ENCODE data around the gene BRAT1.
"Not testable (repeated sequence)": the region's sequence is repeated elsewhere in the genome, so short reads cannot be mapped to it uniquely, and the experiment has no call there.

BRAT1 gene

DNA sequence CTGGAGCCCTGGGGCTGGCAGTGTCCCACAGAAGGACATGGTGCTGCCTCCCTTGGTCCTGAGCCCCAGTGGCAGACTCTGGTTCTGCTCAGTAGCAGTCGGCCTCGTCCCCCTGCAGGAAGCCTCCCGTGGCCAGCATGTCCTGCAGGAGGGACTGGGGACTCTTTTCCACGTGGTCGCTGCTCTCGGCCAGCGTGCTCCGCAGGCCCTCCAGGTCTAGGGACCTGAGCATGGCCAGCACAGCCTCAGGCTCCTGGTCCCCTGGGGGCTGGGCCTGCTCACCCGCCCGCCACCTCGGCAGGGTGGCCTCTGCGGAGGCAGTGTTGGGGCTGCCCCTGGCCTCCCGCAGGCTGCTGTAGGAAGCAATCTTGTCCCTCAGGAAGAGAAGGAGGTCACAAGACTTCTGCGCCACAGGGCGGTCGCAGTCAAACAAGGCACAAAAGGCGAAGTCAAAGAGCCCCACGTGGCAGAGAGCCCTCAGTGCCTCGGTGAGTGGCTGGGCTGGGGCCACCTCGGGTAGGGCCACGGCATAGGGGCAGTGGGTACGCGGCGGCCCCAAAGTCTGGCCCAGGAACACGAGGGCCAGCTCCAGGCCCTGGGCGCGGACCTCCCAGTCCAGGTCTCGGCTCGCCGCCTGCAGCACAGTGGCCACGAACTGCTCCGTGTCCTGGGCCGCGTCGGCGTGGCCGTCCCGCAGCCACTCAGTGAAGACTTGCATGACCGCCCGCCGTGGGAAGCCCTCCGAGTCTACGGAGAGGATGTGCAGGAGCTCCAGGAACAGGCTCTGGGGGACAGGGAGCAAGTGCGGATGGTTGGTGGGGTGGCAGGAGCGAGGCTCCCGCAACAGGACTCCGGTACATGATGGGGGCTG, 17.1 kb downstream of the BRAT1 start:
- H3K9me3 ChIP-seq (ENCODE audit: insufficient read depth, low read depth, low read length) = no peaks in the 10 kb centered on the region
- H3K27me3 ChIP-seq (ENCODE audit: insufficient read depth, low read length, poor library complexity, severe bottlenecking) = no peaks in the 10 kb centered on the region
- H4K20me1 ChIP-seq (ENCODE audit: insufficient read depth, low read length, poor library complexity, severe bottlenecking) = no peaks in the 10 kb centered on the region
- H3K9ac ChIP-seq (ENCODE audit: low read depth, low read length, poor library complexity, severe bottlenecking) = no peak overlapping the region
- no peaks in the 10 kb centered on the region for H3K79me2 ChIP-seq (ENCODE audit: insufficient read depth, low read length)
- H3K4me2 ChIP-seq (ENCODE audit: low read depth, low read length, poor library complexity, severe bottlenecking) = no peak overlapping the region
- no peak overlapping the region for H3K4me3 ChIP-seq (ENCODE audit: low read length, poor library complexity, severe bottlenecking)
- no peaks in the 10 kb centered on the region for H3F3A ChIP-seq (ENCODE audit: low read depth)
- TF ChIP-seq, protein P1, sequence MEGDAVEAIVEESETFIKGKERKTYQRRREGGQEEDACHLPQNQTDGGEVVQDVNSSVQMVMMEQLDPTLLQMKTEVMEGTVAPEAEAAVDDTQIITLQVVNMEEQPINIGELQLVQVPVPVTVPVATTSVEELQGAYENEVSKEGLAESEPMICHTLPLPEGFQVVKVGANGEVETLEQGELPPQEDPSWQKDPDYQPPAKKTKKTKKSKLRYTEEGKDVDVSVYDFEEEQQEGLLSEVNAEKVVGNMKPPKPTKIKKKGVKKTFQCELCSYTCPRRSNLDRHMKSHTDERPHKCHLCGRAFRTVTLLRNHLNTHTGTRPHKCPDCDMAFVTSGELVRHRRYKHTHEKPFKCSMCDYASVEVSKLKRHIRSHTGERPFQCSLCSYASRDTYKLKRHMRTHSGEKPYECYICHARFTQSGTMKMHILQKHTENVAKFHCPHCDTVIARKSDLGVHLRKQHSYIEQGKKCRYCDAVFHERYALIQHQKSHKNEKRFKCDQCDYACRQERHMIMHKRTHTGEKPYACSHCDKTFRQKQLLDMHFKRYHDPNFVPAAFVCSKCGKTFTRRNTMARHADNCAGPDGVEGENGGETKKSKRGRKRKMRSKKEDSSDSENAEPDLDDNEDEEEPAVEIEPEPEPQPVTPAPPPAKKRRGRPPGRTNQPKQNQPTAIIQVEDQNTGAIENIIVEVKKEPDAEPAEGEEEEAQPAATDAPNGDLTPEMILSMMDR (conservative IDR thresholded peaks at IDR 0.05; ENCODE audit: low read length) = no peak
- no peak for TF ChIP-seq EZH2phosphoT487 (IDR thresholded peaks at IDR 0.05; ENCODE audit: borderline replicate concordance)
- H2AFZ ChIP-seq (ENCODE audit: low read length) = no peak overlapping the region
- H3K9me2 ChIP-seq (replicated peaks; ENCODE audit: low read depth, low read length) = no peaks in the 10 kb centered on the region
- H3K36me3 ChIP-seq (ENCODE audit: insufficient read depth, low read length) = peaks cover 29% of the 10 kb centered on the region; the same call in 1 of the 2 replicates
- no peaks in the 10 kb centered on the region for H3K4me1 ChIP-seq (ENCODE audit: insufficient read depth, low read length, poor library complexity, severe bottlenecking)

DNA sequence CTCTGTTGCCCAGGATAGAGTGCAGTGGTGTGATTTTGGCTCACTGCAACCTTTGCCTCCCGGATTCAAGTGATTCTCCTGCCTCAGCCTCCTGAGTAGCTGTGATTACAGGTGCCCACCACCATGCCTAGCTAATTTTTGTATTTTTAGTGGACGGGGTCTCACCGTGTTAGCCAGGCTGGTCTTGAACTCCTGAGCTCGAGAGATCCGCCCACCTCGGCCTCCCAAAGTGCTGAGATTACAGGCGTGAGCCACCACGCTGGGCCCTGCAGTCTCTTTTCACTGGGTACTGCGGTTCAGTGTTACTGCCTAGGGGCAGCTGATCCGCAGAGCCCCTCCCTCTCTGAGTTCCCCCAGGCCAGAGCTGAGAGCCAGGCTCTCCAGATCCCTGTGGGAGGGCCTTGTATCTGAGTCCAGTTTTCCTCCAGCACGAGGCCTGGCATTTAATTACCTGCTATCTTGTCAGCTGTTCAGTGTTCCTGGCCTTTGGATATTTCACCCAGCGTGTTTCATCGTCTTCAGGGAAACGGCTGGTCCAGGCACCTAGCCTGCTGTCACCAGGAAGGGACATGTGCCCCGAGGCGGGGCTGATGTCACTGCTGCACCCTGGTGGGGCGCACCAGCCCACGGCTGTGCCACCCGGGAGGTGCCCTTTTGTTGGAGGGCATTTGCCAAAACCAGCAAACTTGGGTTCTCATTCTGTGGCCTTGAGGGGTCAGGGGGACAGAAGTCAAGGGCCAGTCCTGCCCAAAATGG, 19.3 kb downstream of the BRAT1 start:
- not testable (repeated sequence) for H2AFZ ChIP-seq (ENCODE audit: low read length); H3K4me1 ChIP-seq (ENCODE audit: insufficient read depth, low read length, poor library complexity, severe bottlenecking); H4K20me1 ChIP-seq (ENCODE audit: insufficient read depth, low read length, poor library complexity, severe bottlenecking); H3K9me2 ChIP-seq (replicated peaks; ENCODE audit: low read depth, low read length); H3K4me2 ChIP-seq (ENCODE audit: low read depth, low read length, poor library complexity, severe bottlenecking); H3K9ac ChIP-seq (ENCODE audit: low read depth, low read length, poor library complexity, severe bottlenecking); H3K27me3 ChIP-seq (ENCODE audit: insufficient read depth, low read length, poor library complexity, severe bottlenecking); H3K4me3 ChIP-seq (ENCODE audit: low read length, poor library complexity, severe bottlenecking); H3F3A ChIP-seq (ENCODE audit: low read depth); H3K9me3 ChIP-seq (ENCODE audit: insufficient read depth, low read depth, low read length); H3K79me2 ChIP-seq (ENCODE audit: insufficient read depth, low read length)
- H3K36me3 ChIP-seq (ENCODE audit: insufficient read depth, low read length) = peaks cover 14% of the 10 kb centered on the region; the same call in 1 of the 2 replicates

GRCh38 chr7:2534214-2534613, 21.1 kb downstream of the BRAT1 start:
- H3K27me3 ChIP-seq (ENCODE audit: insufficient read depth, low read length, poor library complexity, severe bottlenecking); H3K4me3 ChIP-seq (ENCODE audit: low read length, poor library complexity, severe bottlenecking); H3K79me2 ChIP-seq (ENCODE audit: insufficient read depth, low read length); H3F3A ChIP-seq (ENCODE audit: low read depth); H3K9me3 ChIP-seq (ENCODE audit: insufficient read depth, low read depth, low read length); H4K20me1 ChIP-seq (ENCODE audit: insufficient read depth, low read length, poor library complexity, severe bottlenecking); H3K36me3 ChIP-seq (ENCODE audit: insufficient read depth, low read length); H3K9ac ChIP-seq (ENCODE audit: low read depth, low read length, poor library complexity, severe bottlenecking); H3K9me2 ChIP-seq (replicated peaks; ENCODE audit: low read depth, low read length); H2AFZ ChIP-seq (ENCODE audit: low read length); H3K4me2 ChIP-seq (ENCODE audit: low read depth, low read length, poor library complexity, severe bottlenecking): not testable (repeated sequence)
- H3K4me1 ChIP-seq (ENCODE audit: insufficient read depth, low read length, poor library complexity, severe bottlenecking) = peaks cover 19% of the 10 kb centered on the region

DNA sequence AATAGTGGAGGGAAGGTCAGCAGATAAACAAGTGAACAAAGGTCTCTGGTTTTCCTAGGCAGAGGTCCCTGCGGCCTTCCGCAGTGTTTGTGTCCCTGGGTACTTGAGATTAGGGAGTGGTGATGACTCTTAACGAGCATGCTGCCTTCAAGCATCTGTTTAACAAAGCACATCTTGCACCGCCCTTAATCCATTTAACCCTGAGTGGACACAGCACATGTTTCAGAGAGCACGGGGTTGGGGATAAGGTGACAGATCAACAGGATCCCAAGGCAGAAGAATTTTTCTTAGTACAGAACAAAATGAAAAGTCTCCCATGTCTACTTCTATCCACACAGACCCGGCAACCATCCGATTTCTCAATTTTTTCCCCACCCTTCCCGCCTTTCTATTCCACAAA, 21.8 kb downstream of the BRAT1 start:
- H3K9ac ChIP-seq (ENCODE audit: low read depth, low read length, poor library complexity, severe bottlenecking); H3K9me2 ChIP-seq (replicated peaks; ENCODE audit: low read depth, low read length); H3K36me3 ChIP-seq (ENCODE audit: insufficient read depth, low read length); H4K20me1 ChIP-seq (ENCODE audit: insufficient read depth, low read length, poor library complexity, severe bottlenecking); H3K4me2 ChIP-seq (ENCODE audit: low read depth, low read length, poor library complexity, severe bottlenecking); H3F3A ChIP-seq (ENCODE audit: low read depth); H3K79me2 ChIP-seq (ENCODE audit: insufficient read depth, low read length); H3K9me3 ChIP-seq (ENCODE audit: insufficient read depth, low read depth, low read length); H3K27me3 ChIP-seq (ENCODE audit: insufficient read depth, low read length, poor library complexity, severe bottlenecking); H3K4me3 ChIP-seq (ENCODE audit: low read length, poor library complexity, severe bottlenecking); H2AFZ ChIP-seq (ENCODE audit: low read length): not testable (repeated sequence)
- H3K4me1 ChIP-seq (ENCODE audit: insufficient read depth, low read length, poor library complexity, severe bottlenecking) = peaks cover 25% of the 10 kb centered on the region

DNA sequence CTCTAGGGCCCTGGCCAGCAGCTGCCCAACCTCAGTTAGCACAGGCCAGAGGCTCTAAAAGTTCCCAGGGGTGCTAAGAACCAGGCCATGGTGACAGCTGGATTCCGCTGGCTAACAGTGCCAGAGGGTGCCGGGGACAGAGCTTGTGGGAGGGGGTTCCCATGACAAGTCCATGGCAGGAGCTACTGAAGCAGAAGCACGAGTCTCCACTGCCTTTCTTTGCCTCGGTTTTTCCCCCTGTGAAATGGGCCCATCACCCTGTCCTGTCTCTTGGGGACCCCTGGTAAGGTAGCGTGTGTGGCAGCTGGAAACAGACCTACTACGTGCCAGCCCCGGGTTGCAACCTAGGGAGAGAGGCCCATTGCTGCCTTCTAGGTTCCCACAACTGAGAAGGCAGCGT, 22.5 kb downstream of the BRAT1 start:
- not testable (repeated sequence) for H3K27me3 ChIP-seq (ENCODE audit: insufficient read depth, low read length, poor library complexity, severe bottlenecking); H3K9me2 ChIP-seq (replicated peaks; ENCODE audit: low read depth, low read length); H3K4me3 ChIP-seq (ENCODE audit: low read length, poor library complexity, severe bottlenecking); H3K79me2 ChIP-seq (ENCODE audit: insufficient read depth, low read length); H3K9ac ChIP-seq (ENCODE audit: low read depth, low read length, poor library complexity, severe bottlenecking); H4K20me1 ChIP-seq (ENCODE audit: insufficient read depth, low read length, poor library complexity, severe bottlenecking); H3F3A ChIP-seq (ENCODE audit: low read depth); H3K36me3 ChIP-seq (ENCODE audit: insufficient read depth, low read length); H3K4me2 ChIP-seq (ENCODE audit: low read depth, low read length, poor library complexity, severe bottlenecking); H3K9me3 ChIP-seq (ENCODE audit: insufficient read depth, low read depth, low read length); H2AFZ ChIP-seq (ENCODE audit: low read length)
- peaks cover 25% of the 10 kb centered on the region for H3K4me1 ChIP-seq (ENCODE audit: insufficient read depth, low read length, poor library complexity, severe bottlenecking)

GRCh38 chr7:2532199-2532772, 23.0 kb downstream of the BRAT1 start:
- not testable (repeated sequence) for H3K79me2 ChIP-seq (ENCODE audit: insufficient read depth, low read length); H3K4me3 ChIP-seq (ENCODE audit: low read length, poor library complexity, severe bottlenecking); H3K36me3 ChIP-seq (ENCODE audit: insufficient read depth, low read length); H2AFZ ChIP-seq (ENCODE audit: low read length); H3F3A ChIP-seq (ENCODE audit: low read depth); H3K4me2 ChIP-seq (ENCODE audit: low read depth, low read length, poor library complexity, severe bottlenecking); H3K9me2 ChIP-seq (replicated peaks; ENCODE audit: low read depth, low read length); H4K20me1 ChIP-seq (ENCODE audit: insufficient read depth, low read length, poor library complexity, severe bottlenecking); H3K9me3 ChIP-seq (ENCODE audit: insufficient read depth, low read depth, low read length); H3K27me3 ChIP-seq (ENCODE audit: insufficient read depth, low read length, poor library complexity, severe bottlenecking); H3K9ac ChIP-seq (ENCODE audit: low read depth, low read length, poor library complexity, severe bottlenecking)
- peaks cover 25% of the 10 kb centered on the region for H3K4me1 ChIP-seq (ENCODE audit: insufficient read depth, low read length, poor library complexity, severe bottlenecking)

All from Loucy (cell line).